HG02840 (cell line): ENCODE results near the gene SART1.

ENCODE experiments used
- ATAC-seq: cut with Tn5 transposase; IDR thresholded peaks from one replicate; pipeline ENCODE4 v1.9.1; 2021; ENCODE audit warnings: mild to moderate bottlenecking, moderate library complexity, moderate number of reproducible peaks; ENCODE audit not compliant: unreplicated experiment, low FRiP score

SART1 gene

GRCh38 chr11:65962141-65962564 is 619 bp downstream of the SART1 start:
- ATAC-seq, result no peak

GRCh38 chr11:65964906-65965305 is 3.4 kb downstream of the SART1 start:
- no peak for ATAC-seq

GRCh38 chr11:65965986-65966762 is 4.6 kb downstream of the SART1 start:
- no peak for ATAC-seq

- no peak for ATAC-seq
Measured at GRCh38 chr11:65967329-65967934, 5.9 kb downstream of the SART1 start.

- ATAC-seq, result no peak
Measured at GRCh38 chr11:65968600-65969482, 7.3 kb downstream of the SART1 start.

GRCh38 chr11:65972116-65972515 is 10.6 kb downstream of the SART1 start:
- no peak for ATAC-seq

- no peak for ATAC-seq
Measured at GRCh38 chr11:65973439-65974110, 12.0 kb downstream of the SART1 start.

- ATAC-seq, result no peak
Measured at GRCh38 chr11:65975771-65976170, 14.2 kb downstream of the SART1 start.

GRCh38 chr11:65976216-65977176 is 15.0 kb downstream of the SART1 start:
- ATAC-seq, result no peak

- no peak for ATAC-seq
Measured at GRCh38 chr11:65977621-65978390, 16.3 kb downstream of the SART1 start.

- no peak for ATAC-seq
Measured at GRCh38 chr11:65978391-65979238, 17.1 kb downstream of the SART1 start.

GRCh38 chr11:65979261-65979759 is 17.8 kb downstream of the SART1 start:
- no peak for ATAC-seq

GRCh38 chr11:65981101-65981740 is 19.7 kb downstream of the SART1 start:
- ATAC-seq, result no peak

- ATAC-seq, result no peak
Measured at GRCh38 chr11:65981972-65982823, 20.7 kb downstream of the SART1 start.

- ATAC-seq, result no peak
Measured at GRCh38 chr11:65982824-65983588, 21.5 kb downstream of the SART1 start.

GRCh38 chr11:65983589-65983987 is 22.1 kb downstream of the SART1 start:
- ATAC-seq, result no peak
